ENCODE measurements around the gene UQCRQ.

The UQCRQ gene

GRCh38 chr5:132916086-132916485 lies 49.6 kb downstream of the UQCRQ start:
- no peak for DNase-seq
